GM23338 (cell line): ENCODE data around the gene CD40LG. TPM values are rescaled to one million over a fixed set of nuclear protein-coding genes. Genes with fewer than 3 reads are reported as not detected.

Experiments
- ATAC-seq: fragments of 200-7000 bp; cut with Tn5 transposase; 3 replicates; pipeline ENCODE4 v1.9.1; 2020
- DNase-seq: peaks from one replicate; pipeline ENCODE4 v3.0.0-alpha.2; 2015; ENCODE audit warnings: low spot score
- H2AFZ ChIP-seq: fragments of 200-600 bp; sonication (generic); 2 replicates; pipeline ENCODE4 v1.8.0; 2016; ENCODE audit warnings: antibody characterized with exemption, mild to moderate bottlenecking, moderate library complexity
- H3F3A ChIP-seq: fragments of 200-600 bp; sonication (generic); replicated peaks from 2 replicates; pipeline ENCODE4 v1.8.0; 2017; ENCODE audit warnings: antibody characterized with exemption, mixed run types, low read depth
- H3K27ac ChIP-seq: fragments of 200-600 bp; sonication (generic); 2 replicates; pipeline ENCODE4 v1.6.1; 2016; ENCODE audit warnings: low read depth
- H3K27me3 ChIP-seq: fragments of 200-600 bp; sonication (generic); 2 replicates; pipeline ENCODE4 v1.8.0; 2016; ENCODE audit warnings: mild to moderate bottlenecking, mixed run types, moderate library complexity; ENCODE audit not compliant: insufficient read depth
- H3K36me3 ChIP-seq: fragments of 200-600 bp; sonication (generic); 2 replicates; pipeline ENCODE4 v1.8.0; 2016; ENCODE audit warnings: mild to moderate bottlenecking; ENCODE audit not compliant: insufficient read depth
- H3K4me1 ChIP-seq: fragments of 200-600 bp; sonication (generic); 2 replicates; pipeline ENCODE4 v1.8.0; 2016; ENCODE audit warnings: mild to moderate bottlenecking, moderate library complexity; ENCODE audit not compliant: insufficient read depth
- H3K4me2 ChIP-seq: fragments of 200-600 bp; sonication (generic); 2 replicates; pipeline ENCODE4 v1.7.1; 2017; ENCODE audit warnings: mixed run types
- H3K4me3 ChIP-seq: fragments of 200-600 bp; sonication (generic); 2 replicates; pipeline ENCODE4 v1.6.1; 2016; ENCODE audit warnings: mixed run types
- H3K79me2 ChIP-seq: fragments of 200-600 bp; sonication (generic); replicated peaks from 2 replicates; pipeline ENCODE4 v1.8.0; 2017; ENCODE audit warnings: mild to moderate bottlenecking; ENCODE audit not compliant: insufficient read depth
- H3K9me2 ChIP-seq: fragments of 200-600 bp; sonication (generic); 2 replicates; pipeline ENCODE4 v1.8.0; 2017; ENCODE audit not compliant: insufficient read depth
- H4K20me1 ChIP-seq: fragments of 200-600 bp; sonication (generic); replicated peaks from 2 replicates; pipeline ENCODE4 v1.8.0; 2017; ENCODE audit warnings: mild to moderate bottlenecking; ENCODE audit not compliant: insufficient read depth
- H3K27ac Mint-ChIP-seq: 2 replicates; pipeline ENCODE4 v1.8.0; 2020; ENCODE audit warnings: inconsistent platforms, mild to moderate bottlenecking, moderate library complexity, mixed read lengths
- H3K27me3 Mint-ChIP-seq: 3 replicates; pipeline ENCODE4 v1.8.0; 2022; ENCODE audit warnings: low read depth, mild to moderate bottlenecking, moderate library complexity, mixed read lengths, inconsistent platforms; ENCODE audit not compliant: insufficient read depth, poor library complexity
- H3K36me3 Mint-ChIP-seq: 3 replicates; pipeline ENCODE4 v1.8.0; 2021; ENCODE audit warnings: low read depth, mild to moderate bottlenecking, inconsistent platforms, moderate library complexity, mixed read lengths
- H3K4me1 Mint-ChIP-seq: 3 replicates; pipeline ENCODE4 v1.8.0; 2020; ENCODE audit warnings: mild to moderate bottlenecking, inconsistent platforms, mixed read lengths
- H3K4me3 Mint-ChIP-seq: 3 replicates; pipeline ENCODE4 v1.8.0; 2021; ENCODE audit warnings: moderate library complexity, mild to moderate bottlenecking, inconsistent platforms, mixed read lengths
- H3K9me3 Mint-ChIP-seq: 3 replicates; pipeline ENCODE4 v1.8.0; 2020; ENCODE audit warnings: moderate library complexity, mild to moderate bottlenecking, inconsistent platforms, mixed read lengths
- CREB1 ChIP-seq: fragments of 250-450 bp; sonication (Bioruptor Pico); IDR thresholded peaks from 2 replicates; pipeline ENCODE4 v1.5.0; 2020; ENCODE audit warnings: low read depth, mild to moderate bottlenecking, moderate library complexity
- CTCF ChIP-seq, 2 experiments: fragments of 200-600 bp in 1 of 2; sonication (generic) in 1 of 2; conservative IDR thresholded peaks; 2 replicates each; pipeline versions ENCODE4 v1.5.1 to v1.6.1; 2016 to 2017; ENCODE audit warnings: antibody characterized with exemption in 2 of 2, low read depth in 2 of 2, mild to moderate bottlenecking in 2 of 2, moderate library complexity in 1 of 2
- EZH2 ChIP-seq: fragments of 200-600 bp; sonication (generic); IDR thresholded peaks from one replicate; pipeline ENCODE4 v1.8.0; 2017; ENCODE audit warnings: antibody characterized with exemption, mild to moderate bottlenecking, low read depth; ENCODE audit not compliant: unreplicated experiment
- EZH2phosphoT487 ChIP-seq: fragments of 200-600 bp; sonication (generic); IDR thresholded peaks from one replicate; pipeline ENCODE4 v1.8.1; 2018; ENCODE audit warnings: antibody characterized with exemption; ENCODE audit not compliant: unreplicated experiment
- JUNB ChIP-seq: IDR thresholded peaks from one replicate; pipeline ENCODE4 v1.6.1; 2016; ENCODE audit warnings: antibody characterized with exemption; ENCODE audit not compliant: unreplicated experiment
- NANOG ChIP-seq: IDR thresholded peaks from 2 replicates; pipeline ENCODE4 v1.6.1; 2016; ENCODE audit warnings: antibody characterized with exemption, borderline replicate concordance
- POLR2AphosphoS5 ChIP-seq: IDR thresholded peaks from 2 replicates; pipeline ENCODE4 v1.6.1; 2016; ENCODE audit warnings: antibody characterized with exemption, low read depth
- REST ChIP-seq: IDR thresholded peaks from one replicate; pipeline ENCODE4 v1.6.1; 2018; ENCODE audit warnings: antibody characterized with exemption; ENCODE audit not compliant: unreplicated experiment
- STAT1 ChIP-seq: IDR thresholded peaks from one replicate; pipeline ENCODE4 v1.6.1; 2016; ENCODE audit warnings: antibody characterized with exemption; ENCODE audit not compliant: unreplicated experiment
- ZNF114 ChIP-seq: fragments of 250-450 bp; sonication (Bioruptor Pico); IDR thresholded peaks from 2 replicates; pipeline ENCODE4 v1.5.0; 2020; ENCODE audit warnings: mild to moderate bottlenecking, moderate library complexity
- ZNF331 ChIP-seq: fragments of 250-450 bp; sonication (Bioruptor Pico); IDR thresholded peaks from 2 replicates; pipeline ENCODE4 v1.5.0; 2020; ENCODE audit warnings: low read depth, mild to moderate bottlenecking, moderate library complexity
- polyA plus RNA-seq: library from polyadenylated mRNA; unstranded; fragments of >200 nt; fragmentation: Nextera tagmentation; extraction: Ambion mirVana; gene quantifications from 2 replicates; pipeline ENCODE4 v1.2.1, GENCODE V29; 2016
- total RNA-seq: library from RNA; depleted of rRNA; stranded (reverse); fragments of >200 nt; shearing (Covaris generic); gene quantifications from 2 replicates; pipeline ENCODE4 v1.2.3, GENCODE V29; 2014
- TF ChIP-seq, protein P1 (sequence below): IDR thresholded peaks from 2 replicates; pipeline ENCODE4 v1.6.1; 2016; ENCODE audit warnings: antibody characterized with exemption

CD40LG gene
- total and polyA plus RNA-seq, 2 experiments from 2014 or later: not detected

- H2AFZ ChIP-seq: no peak overlapping the region
- no peaks in the 10 kb centered on the region for H3K36me3 Mint-ChIP-seq
- H3K79me2 ChIP-seq: no peaks in the 10 kb centered on the region
- H4K20me1 ChIP-seq: no peaks in the 10 kb centered on the region
- H3K4me3 ChIP-seq: no peak overlapping the region
- no peaks in the 10 kb centered on the region for H3K27me3 ChIP-seq
- no peak overlapping the region for H3K27ac Mint-ChIP-seq
- H3K9me3 Mint-ChIP-seq: no peaks in the 10 kb centered on the region
- DNase-seq: no peak
- no peaks in the 10 kb centered on the region for H3K4me1 ChIP-seq
- no peak for ATAC-seq
- no peak overlapping the region for H3K4me2 ChIP-seq
- no peaks in the 10 kb centered on the region for H3K4me1 Mint-ChIP-seq
- H3K36me3 ChIP-seq: no peaks in the 10 kb centered on the region
- H3K9me2 ChIP-seq: no peaks in the 10 kb centered on the region
- H3K4me3 Mint-ChIP-seq: no peak overlapping the region
- H3F3A ChIP-seq: no peaks in the 10 kb centered on the region
- H3K27ac ChIP-seq: no peak overlapping the region
- no peak for TF ChIP-seq JUNB
- TF ChIP-seq NANOG: no peak
- TF ChIP-seq STAT1: no peak
- TF ChIP-seq CTCF (conservative IDR thresholded peaks at IDR 0.05; ENCODE audit: low read depth in 2 of 2): no peak
- no peak for TF ChIP-seq ZNF114
- TF ChIP-seq EZH2: no peak
- TF ChIP-seq REST: no peak
- TF ChIP-seq, protein P1, sequence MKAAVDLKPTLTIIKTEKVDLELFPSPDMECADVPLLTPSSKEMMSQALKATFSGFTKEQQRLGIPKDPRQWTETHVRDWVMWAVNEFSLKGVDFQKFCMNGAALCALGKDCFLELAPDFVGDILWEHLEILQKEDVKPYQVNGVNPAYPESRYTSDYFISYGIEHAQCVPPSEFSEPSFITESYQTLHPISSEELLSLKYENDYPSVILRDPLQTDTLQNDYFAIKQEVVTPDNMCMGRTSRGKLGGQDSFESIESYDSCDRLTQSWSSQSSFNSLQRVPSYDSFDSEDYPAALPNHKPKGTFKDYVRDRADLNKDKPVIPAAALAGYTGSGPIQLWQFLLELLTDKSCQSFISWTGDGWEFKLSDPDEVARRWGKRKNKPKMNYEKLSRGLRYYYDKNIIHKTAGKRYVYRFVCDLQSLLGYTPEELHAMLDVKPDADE: no peak
- TF ChIP-seq POLR2AphosphoS5: no peak
- no peak for TF ChIP-seq EZH2phosphoT487
- no peak for TF ChIP-seq ZNF331
- TF ChIP-seq CREB1 (CRISPR knock-in tag): no peak
- H3K27me3 Mint-ChIP-seq: peaks cover 3% of the 10 kb centered on the region
These were observed 18.7 kb upstream of the CD40LG start for GRCh38 chrX:136629084-136629750.
